Panc1 (cell line): ENCODE measurements around the gene CCDC167. TPM values are rescaled to one million over a fixed set of nuclear protein-coding genes. Genes with fewer than 3 reads are reported as not detected.
A peak's percentile ranks its signal among the peaks of the same experiment; 100 is the strongest.

ENCODE experiments used
- ATAC-seq: fragments of 200-7000 bp; cut with Tn5 transposase; 2 replicates; pipeline ENCODE4 v1.9.1; 2020; ENCODE audit warnings: mild to moderate bottlenecking, moderate library complexity
- BruUV-seq: library from RNA; stranded (reverse); fragments of 400-500 nt; replicated peaks from 2 replicates; lab custom pipeline; 2021; lab: Mats Ljungman, UMichigan
- CTCF ChIA-PET: fragments of 300-600 bp; sonication (Branson Sonifier 250); formaldehyde crosslinking; loops from one replicate; lab custom pipeline; 2022; ENCODE audit warnings: antibody characterized with exemption; lab: Charles Lee
- POLR2A ChIA-PET: fragments of 300-600 bp; sonication (Branson Sonifier 250); formaldehyde crosslinking; loops from one replicate; lab custom pipeline; 2022; ENCODE audit warnings: antibody characterized with exemption; lab: Charles Lee
- DNase-seq: peaks from one replicate; pipeline ENCODE4 v3.0.0-alpha.2; 2010; ENCODE audit warnings: low read depth, low spot score
- H3K27ac ChIP-seq: 2 replicates; pipeline ENCODE4 v1.5.1; 2011; ENCODE audit warnings: mild to moderate bottlenecking, low read length, inconsistent platforms
- H3K27me3 ChIP-seq: fragments of 200-500 bp; sonication (Bioruptor generic); 2 replicates; pipeline ENCODE4 v1.6.0; 2014; ENCODE audit warnings: low read length, inconsistent platforms; ENCODE audit not compliant: control insufficient read depth, insufficient read depth
- H3K36me3 ChIP-seq: fragments of 200-500 bp; sonication (Bioruptor generic); 2 replicates; pipeline ENCODE4 v1.5.1; 2014; ENCODE audit warnings: inconsistent platforms, mild to moderate bottlenecking, low read length, moderate library complexity; ENCODE audit not compliant: control insufficient read depth, insufficient read depth
- H3K4me1 ChIP-seq: 2 replicates; pipeline ENCODE4 v1.5.1; 2011; ENCODE audit warnings: inconsistent platforms, mild to moderate bottlenecking, low read length, moderate library complexity; ENCODE audit not compliant: control insufficient read depth, insufficient read depth
- H3K4me3 ChIP-seq, 2 experiments: 2 replicates each; pipeline ENCODE4 v1.5.1; 2011 to 2012; ENCODE audit warnings: low read depth in 2 of 2, low read length in 2 of 2, mild to moderate bottlenecking in 2 of 2, inconsistent platforms in 1 of 2, moderate library complexity in 1 of 2
- H3K9me3 ChIP-seq: fragments of 200-500 bp; sonication (Bioruptor generic); 2 replicates; pipeline ENCODE4 v1.5.1; 2014; ENCODE audit warnings: low read depth, mild to moderate bottlenecking, inconsistent platforms, low read length, moderate library complexity; ENCODE audit not compliant: control insufficient read depth, insufficient read depth
- POLR2AphosphoS5 ChIP-seq: IDR thresholded peaks from 2 replicates; pipeline ENCODE4 v1.6.1; 2012; ENCODE audit warnings: mild to moderate bottlenecking, low read depth, low read length, moderate library complexity
- REST ChIP-seq, 2 experiments: IDR thresholded peaks; 2 replicates each; pipeline ENCODE4 v1.6.1; 2011 to 2012; ENCODE audit warnings: low read depth in 2 of 2, control low read depth in 1 of 2, low read length in 1 of 2, mild to moderate bottlenecking in 1 of 2, moderate library complexity in 1 of 2; ENCODE audit not compliant: insufficient read depth in 1 of 2
- SIN3A ChIP-seq: IDR thresholded peaks from 2 replicates; pipeline ENCODE4 v1.6.1; 2012; ENCODE audit warnings: low read depth, mild to moderate bottlenecking, low read length, moderate library complexity, borderline replicate concordance; ENCODE audit not compliant: insufficient read depth
- TCF7L2 ChIP-seq: IDR thresholded peaks from 2 replicates; pipeline ENCODE4 v1.6.1; 2011; ENCODE audit warnings: mild to moderate bottlenecking, low read depth, low read length, inconsistent platforms
- in situ Hi-C: cut with HindIII; loops from 2 replicates; pipeline ENCODE4 v1.10.0; 2016; ENCODE audit warnings: low sequenced_read_pairs, low pct_unique_long_range_greater_than_20kb
- intact Hi-C: fragments of 100-400 bp; cut with micrococcal nuclease; formaldehyde crosslinking; loops from one replicate; pipeline ENCODE4 v1.10.0; 2022; ENCODE audit not compliant: unreplicated experiment
- total RNA-seq: library from RNA; stranded (reverse); gene quantifications from one replicate; pipeline ENCODE4 v1.2.1, GENCODE V29; 2021; ENCODE audit not compliant: unreplicated experiment
- TF ChIP-seq, protein P1 (sequence below): fragments of 450-650 bp; IDR thresholded peaks from 2 replicates; pipeline ENCODE4 v1.5.1; 2017; ENCODE audit warnings: mild to moderate bottlenecking

Gene CCDC167
- total RNA-seq, 1 experiment from 2014 or later = 57.6 TPM

- POLR2A ChIA-PET = no interaction called here
- DNase-seq (no peak), ATAC-seq (no peak)
- CTCF ChIA-PET = interaction anchor here (0.6 kb wide), 1 partner anchor 405 kb away, joined by 6 read pairs; no protein-coding TSS in a partner anchor
- no peaks in the 10 kb centered on the region for H3K9me3 ChIP-seq
- H3K27ac ChIP-seq = no peak overlapping the region
- no TSS peak for BruUV-seq
- H3K4me3 ChIP-seq = no peak overlapping the region
- intact Hi-C loops (no loop called here), in situ Hi-C loops (no loop called here)
- H3K4me1 ChIP-seq = no peaks in the 10 kb centered on the region
- no peaks in the 10 kb centered on the region for H3K27me3 ChIP-seq
- no peak for TF ChIP-seq SIN3A
- no peak for TF ChIP-seq REST (IDR thresholded peaks at IDR 0.05; ENCODE audit: insufficient read depth in 1 of 2, low read depth in 2 of 2, low read length in 1 of 2)
- no peak for TF ChIP-seq POLR2AphosphoS5
- TF ChIP-seq, protein P1, sequence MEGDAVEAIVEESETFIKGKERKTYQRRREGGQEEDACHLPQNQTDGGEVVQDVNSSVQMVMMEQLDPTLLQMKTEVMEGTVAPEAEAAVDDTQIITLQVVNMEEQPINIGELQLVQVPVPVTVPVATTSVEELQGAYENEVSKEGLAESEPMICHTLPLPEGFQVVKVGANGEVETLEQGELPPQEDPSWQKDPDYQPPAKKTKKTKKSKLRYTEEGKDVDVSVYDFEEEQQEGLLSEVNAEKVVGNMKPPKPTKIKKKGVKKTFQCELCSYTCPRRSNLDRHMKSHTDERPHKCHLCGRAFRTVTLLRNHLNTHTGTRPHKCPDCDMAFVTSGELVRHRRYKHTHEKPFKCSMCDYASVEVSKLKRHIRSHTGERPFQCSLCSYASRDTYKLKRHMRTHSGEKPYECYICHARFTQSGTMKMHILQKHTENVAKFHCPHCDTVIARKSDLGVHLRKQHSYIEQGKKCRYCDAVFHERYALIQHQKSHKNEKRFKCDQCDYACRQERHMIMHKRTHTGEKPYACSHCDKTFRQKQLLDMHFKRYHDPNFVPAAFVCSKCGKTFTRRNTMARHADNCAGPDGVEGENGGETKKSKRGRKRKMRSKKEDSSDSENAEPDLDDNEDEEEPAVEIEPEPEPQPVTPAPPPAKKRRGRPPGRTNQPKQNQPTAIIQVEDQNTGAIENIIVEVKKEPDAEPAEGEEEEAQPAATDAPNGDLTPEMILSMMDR = no peak
- no peak for TF ChIP-seq TCF7L2
- H3K36me3 ChIP-seq = no peaks in the 10 kb centered on the region
Observed at GRCh38 chr6:37460805-37461204, 38.9 kb downstream of the CCDC167 start.

DNA sequence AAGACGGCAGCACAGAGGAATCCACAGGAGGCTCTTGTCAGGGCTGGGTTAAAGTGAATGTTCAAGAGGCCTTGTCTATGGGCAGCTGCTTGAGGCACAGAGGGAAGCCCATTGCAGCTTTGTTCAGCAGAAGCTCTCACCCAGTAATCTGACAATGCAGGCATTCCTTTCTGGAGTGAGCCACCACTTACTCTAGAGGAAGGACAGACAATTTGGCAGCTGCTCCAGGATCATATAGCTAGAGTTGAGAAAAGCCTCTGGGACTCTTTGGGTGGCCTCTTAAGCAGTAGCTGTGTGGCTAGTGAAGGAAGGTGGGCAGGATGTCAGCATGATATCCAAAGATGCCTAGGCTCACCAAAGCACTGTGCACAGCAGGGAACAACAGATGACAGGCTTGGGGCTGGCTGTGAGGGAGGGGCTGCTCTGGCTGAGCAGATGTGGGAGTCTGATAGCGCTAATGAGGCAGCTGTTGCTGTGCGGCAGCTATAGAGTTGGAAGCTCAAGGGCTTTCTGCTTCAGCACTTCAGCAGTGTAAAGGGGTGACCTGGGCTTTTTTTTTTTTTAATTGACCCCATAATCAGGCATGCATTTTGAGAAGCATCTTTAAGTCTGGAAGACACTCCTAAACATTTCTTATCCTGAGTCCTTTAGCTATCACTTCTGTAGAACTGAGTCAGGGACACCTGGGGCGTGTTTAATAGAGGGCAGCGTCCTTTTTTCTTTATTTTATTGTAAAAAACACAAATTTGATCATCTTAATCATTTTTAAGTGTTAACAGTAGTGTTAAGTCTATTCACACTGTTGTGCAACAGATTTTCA is 39.5 kb downstream of the CCDC167 start:
- no peaks in the 10 kb centered on the region for H3K4me1 ChIP-seq
- no peaks in the 10 kb centered on the region for H3K9me3 ChIP-seq
- CTCF ChIA-PET = interaction anchor here (0.6 kb wide), 2 partner anchors 40 to 404 kb away, joined by 5 to 6 read pairs; no protein-coding TSS in a partner anchor
- DNase-seq (no peak), ATAC-seq (peak; percentile 30; the same call in 1 of the 2 replicates)
- no peaks in the 10 kb centered on the region for H3K27me3 ChIP-seq
- no peak for TF ChIP-seq TCF7L2
- POLR2A ChIA-PET = no interaction called here
- H3K4me3 ChIP-seq = no peak overlapping the region
- in situ Hi-C loops (no loop called here), intact Hi-C loops (no loop called here)
- no TSS peak for BruUV-seq
- no peaks in the 10 kb centered on the region for H3K36me3 ChIP-seq
- H3K27ac ChIP-seq = no peak overlapping the region
